WI38 (cell line): ENCODE measurements around the gene IL13RA1.

Experiments used
- H3K4me3 ChIP-seq: 2 replicates; pipeline ENCODE4 v1.5.1; 2011; ENCODE audit warnings: low read depth, mild to moderate bottlenecking, control low read depth, low read length
- TF ChIP-seq, protein P1 (sequence below): IDR thresholded peaks from 2 replicates; pipeline ENCODE4 v1.5.1; 2012; ENCODE audit warnings: low read depth, mild to moderate bottlenecking, control low read depth, low read length

The IL13RA1 gene

DNA sequence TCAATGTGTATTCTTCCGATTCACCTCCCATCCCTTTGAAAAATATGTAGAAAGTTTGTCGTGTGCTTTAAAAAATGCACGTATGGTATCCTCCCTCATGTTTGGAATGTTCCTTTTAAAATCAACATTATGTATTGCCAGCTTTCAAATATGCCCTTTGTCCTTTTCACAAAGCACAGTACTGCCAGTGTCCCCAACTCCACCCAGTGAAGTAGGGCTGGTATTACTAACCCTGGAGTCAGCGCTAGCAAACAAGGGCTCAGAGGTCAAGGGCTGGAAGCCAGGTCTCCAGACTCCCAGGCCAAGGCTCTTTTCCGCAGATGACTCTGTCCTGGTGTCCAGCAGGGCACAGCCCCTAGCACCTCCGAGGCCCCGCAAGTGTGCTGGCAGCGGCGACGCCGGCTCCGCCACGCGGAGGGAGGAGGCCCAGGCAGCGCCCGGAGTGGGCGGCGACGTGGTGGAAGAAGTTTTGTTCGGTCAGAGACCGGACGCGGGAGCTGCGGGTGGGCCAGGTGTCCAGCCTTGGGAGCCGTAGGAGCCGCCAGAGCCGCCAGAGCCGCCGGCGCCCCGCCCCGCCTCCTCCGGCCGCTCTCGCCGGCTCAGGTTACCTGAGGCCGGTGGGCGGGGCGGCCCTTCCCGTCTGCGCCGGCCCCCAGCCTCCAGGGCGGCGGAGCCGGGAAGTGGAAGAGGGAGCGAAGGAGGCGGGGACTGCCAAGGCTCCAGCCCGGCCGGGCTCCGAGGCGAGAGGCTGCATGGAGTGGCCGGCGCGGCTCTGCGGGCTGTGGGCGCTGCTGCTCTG, at the start of gene IL13RA1:
IL13RA1 (plus strand) TSS at position 720 of the 799 bp plus-strand sequence; CDS start at position 753, 33 bp downstream.
- peak within 1 kb of the TSS; percentile 66 for H3K4me3 ChIP-seq
- TF ChIP-seq, protein P1, sequence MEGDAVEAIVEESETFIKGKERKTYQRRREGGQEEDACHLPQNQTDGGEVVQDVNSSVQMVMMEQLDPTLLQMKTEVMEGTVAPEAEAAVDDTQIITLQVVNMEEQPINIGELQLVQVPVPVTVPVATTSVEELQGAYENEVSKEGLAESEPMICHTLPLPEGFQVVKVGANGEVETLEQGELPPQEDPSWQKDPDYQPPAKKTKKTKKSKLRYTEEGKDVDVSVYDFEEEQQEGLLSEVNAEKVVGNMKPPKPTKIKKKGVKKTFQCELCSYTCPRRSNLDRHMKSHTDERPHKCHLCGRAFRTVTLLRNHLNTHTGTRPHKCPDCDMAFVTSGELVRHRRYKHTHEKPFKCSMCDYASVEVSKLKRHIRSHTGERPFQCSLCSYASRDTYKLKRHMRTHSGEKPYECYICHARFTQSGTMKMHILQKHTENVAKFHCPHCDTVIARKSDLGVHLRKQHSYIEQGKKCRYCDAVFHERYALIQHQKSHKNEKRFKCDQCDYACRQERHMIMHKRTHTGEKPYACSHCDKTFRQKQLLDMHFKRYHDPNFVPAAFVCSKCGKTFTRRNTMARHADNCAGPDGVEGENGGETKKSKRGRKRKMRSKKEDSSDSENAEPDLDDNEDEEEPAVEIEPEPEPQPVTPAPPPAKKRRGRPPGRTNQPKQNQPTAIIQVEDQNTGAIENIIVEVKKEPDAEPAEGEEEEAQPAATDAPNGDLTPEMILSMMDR: no peak

DNA sequence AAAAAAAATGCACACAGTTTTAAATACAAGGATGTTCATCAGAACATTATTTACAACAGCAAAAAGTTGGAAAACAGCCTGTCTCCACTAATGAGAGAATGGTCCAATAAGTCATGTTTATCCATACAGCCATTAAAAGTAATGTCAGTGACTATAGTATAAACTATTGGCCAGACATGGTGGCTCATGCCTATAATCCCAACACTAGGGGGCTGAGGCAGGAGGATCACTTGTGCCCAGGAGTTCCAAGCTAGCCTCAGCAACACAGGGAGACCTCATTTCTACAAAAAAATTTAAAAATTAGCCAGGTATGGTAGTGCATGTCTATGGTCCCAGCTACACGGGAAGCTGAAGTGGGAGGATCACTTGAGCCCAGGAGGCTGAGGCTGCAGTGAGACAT, 48.1 kb upstream of the IL13RA1 start:
- TF ChIP-seq, protein P1: no peak
- H3K4me3 ChIP-seq: no peak overlapping the region

DNA sequence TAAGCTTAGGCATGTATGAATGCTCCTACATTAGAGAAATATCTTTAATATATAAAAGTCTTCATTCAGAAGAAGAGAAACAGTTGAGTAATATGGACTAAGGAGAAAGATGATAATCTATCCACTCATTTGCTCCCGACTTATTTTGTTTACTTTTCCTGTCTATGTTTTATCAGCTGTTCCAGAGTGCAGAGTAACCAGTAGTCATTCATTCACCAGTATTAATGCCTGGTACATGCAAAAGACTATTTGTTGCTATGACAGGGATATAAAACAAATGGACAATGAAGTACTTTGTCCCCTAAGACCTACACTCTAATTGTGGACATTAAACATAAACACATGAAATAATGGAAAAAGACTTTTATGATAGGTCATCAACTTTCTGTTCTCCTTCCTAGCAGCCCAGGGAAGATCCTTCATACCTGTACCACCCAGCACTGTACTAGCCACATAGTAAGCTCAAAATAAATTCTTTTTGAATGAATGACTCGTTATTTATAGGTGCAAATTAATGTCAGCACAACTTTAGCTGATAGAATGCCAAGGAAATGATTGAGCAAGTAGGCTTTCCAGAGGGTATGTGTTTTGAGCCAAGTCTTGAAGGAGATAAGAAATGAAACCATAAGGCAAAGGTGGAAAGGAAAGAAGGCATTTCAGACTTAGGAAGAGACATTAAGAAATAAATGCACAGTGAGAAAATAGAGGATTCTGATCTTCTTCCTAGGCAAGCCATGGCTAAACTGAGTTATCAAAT, 45.0 kb upstream of the IL13RA1 start:
- TF ChIP-seq, protein P1: no peak
- H3K4me3 ChIP-seq: no peak overlapping the region

DNA sequence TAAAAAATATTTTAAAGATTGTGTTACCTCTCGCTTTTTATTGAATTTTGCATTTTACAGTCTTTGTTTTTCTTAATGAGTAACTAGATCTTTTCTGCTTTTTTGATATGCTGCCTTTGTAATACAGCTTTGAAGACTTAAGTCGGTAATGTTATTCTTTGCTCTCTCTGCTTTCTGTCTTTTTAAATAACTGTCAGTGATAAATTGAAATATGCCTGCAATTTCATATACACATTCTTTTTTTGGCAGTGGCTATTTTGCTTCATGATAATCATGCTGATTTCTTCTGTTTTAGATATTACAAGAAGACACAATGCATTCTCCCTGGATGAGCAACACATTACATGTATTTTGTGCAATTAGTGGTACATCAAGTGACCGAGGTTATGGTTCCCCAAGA, 42.0 kb upstream of the IL13RA1 start:
- no peak overlapping the region for H3K4me3 ChIP-seq
- TF ChIP-seq, protein P1: no peak

DNA sequence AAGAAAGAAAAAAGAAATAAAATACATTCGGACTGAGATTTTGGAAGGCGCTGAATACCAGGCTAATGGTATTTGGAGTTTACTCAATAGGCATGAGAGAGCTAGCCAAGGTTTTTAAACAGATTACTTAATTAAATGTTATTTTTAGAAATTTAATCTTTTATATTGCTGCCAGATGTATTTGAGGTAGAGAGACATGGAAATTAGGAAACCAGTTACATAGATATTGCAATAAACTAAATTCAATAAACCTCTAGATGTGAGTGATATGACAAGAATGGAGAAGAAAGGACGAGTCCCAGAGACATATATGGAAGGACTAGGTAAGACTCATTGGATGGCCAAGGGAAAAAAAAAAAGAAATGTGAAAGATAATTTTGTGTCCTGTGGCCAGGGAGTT, 38.5 kb upstream of the IL13RA1 start:
- H3K4me3 ChIP-seq: no peak overlapping the region
- TF ChIP-seq, protein P1: no peak

DNA sequence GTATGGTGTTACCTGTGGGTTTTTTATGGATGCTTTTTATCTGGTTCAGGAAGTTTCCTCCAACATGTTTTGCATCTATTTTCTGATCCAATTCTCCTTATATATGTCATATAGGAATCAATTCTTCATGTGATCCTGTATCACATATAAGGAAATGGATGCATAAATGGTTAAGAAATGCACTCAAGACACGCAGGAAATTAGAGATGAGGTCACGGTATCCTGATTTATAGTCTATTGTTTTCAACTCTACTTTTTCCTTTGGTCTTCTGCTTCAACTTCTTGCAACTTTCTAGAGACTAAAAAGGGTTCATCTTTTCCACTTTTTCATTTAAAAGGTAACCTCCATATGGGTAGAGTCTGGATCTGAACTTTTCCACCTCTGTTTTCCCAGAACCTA, 33.6 kb upstream of the IL13RA1 start:
- TF ChIP-seq, protein P1: no peak
- H3K4me3 ChIP-seq: no peak overlapping the region

DNA sequence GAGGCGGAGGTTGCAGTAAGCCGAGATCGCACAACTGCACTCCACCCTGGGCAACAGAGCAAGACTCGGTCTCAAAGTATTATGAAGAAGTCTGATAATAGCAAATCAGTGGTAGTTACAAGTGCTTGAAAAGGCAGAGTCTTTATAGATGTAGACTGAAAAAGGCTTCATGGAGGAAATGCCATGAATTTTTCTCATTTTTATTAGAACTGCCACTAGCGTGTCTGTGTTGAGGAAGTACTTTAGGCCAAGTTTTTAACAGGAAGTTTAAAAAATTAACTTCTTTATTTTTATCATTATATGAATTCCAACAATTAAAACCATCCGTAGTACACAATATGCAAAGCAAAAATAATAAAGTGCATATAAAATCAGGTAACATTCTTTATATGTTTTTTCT, 32.8 kb upstream of the IL13RA1 start:
- H3K4me3 ChIP-seq: no peak overlapping the region
- TF ChIP-seq, protein P1: no peak
